Mesenchymal stem cell (in vitro differentiated cells and primary cell): Measurements from ENCODE around the gene FADS3.

ENCODE experiments used
- DNase-seq: peaks from one replicate; pipeline ENCODE4 v3.0.0-alpha.2; 2013
- H2AFZ ChIP-seq: one replicate; pipeline ENCODE4 v1.6.1; 2013; ENCODE audit warnings: low read depth, mild to moderate bottlenecking, control low read depth, inconsistent platforms, low read length, moderate library complexity
- H2AK5ac ChIP-seq: 2 replicates; pipeline ENCODE4 v1.6.1; 2013; ENCODE audit warnings: low read length, moderate library complexity, mild to moderate bottlenecking, inconsistent platforms; ENCODE audit not compliant: severe bottlenecking
- H2BK120ac ChIP-seq: one replicate; pipeline ENCODE4 v1.6.1; 2013; ENCODE audit warnings: low read depth, mild to moderate bottlenecking, inconsistent platforms, low read length, moderate library complexity
- H2BK12ac ChIP-seq, 2 experiments: one replicate each; pipeline ENCODE4 v1.6.1; 2013; ENCODE audit warnings: inconsistent platforms in 2 of 2, low read length in 2 of 2, mild to moderate bottlenecking in 2 of 2, moderate library complexity in 2 of 2, control low read depth in 1 of 2
- H2BK15ac ChIP-seq: one replicate; pipeline ENCODE4 v1.6.1; 2013; ENCODE audit warnings: mild to moderate bottlenecking, low read depth, inconsistent platforms; ENCODE audit not compliant: poor library complexity, severe bottlenecking
- H2BK5ac ChIP-seq: 2 replicates; pipeline ENCODE4 v1.6.1; 2013; ENCODE audit warnings: low read depth, mild to moderate bottlenecking, low read length, control low read depth, inconsistent platforms; ENCODE audit not compliant: poor library complexity, severe bottlenecking
- H3K14ac ChIP-seq, 2 experiments: one replicate each; pipeline ENCODE4 v1.6.1; 2013; ENCODE audit warnings: inconsistent platforms in 2 of 2, low read length in 2 of 2, control low read depth in 1 of 2, mild to moderate bottlenecking in 1 of 2, moderate library complexity in 1 of 2
- H3K18ac ChIP-seq, 2 experiments: one replicate each; pipeline ENCODE4 v1.6.1; 2013; ENCODE audit warnings: inconsistent platforms in 2 of 2, low read length in 2 of 2, control low read depth in 1 of 2, low read depth in 1 of 2, mild to moderate bottlenecking in 1 of 2
- H3K23ac ChIP-seq, 2 experiments: one replicate each; pipeline ENCODE4 v1.6.1; 2013; ENCODE audit warnings: inconsistent platforms in 2 of 2, low read length in 2 of 2, mild to moderate bottlenecking in 2 of 2, moderate library complexity in 2 of 2, control low read depth in 1 of 2
- H3K27ac ChIP-seq: 2 replicates; pipeline ENCODE4 v1.5.1; 2013; ENCODE audit warnings: mild to moderate bottlenecking, moderate library complexity, low read length, control low read depth, inconsistent platforms; ENCODE audit not compliant: poor library complexity, severe bottlenecking
- H3K27me3 ChIP-seq, 2 experiments: 2 replicates each; pipeline versions ENCODE4 v1.6.1 to v1.7.0; 2013; ENCODE audit warnings: low read length in 2 of 2, mild to moderate bottlenecking in 2 of 2, moderate library complexity in 2 of 2, control low read depth in 1 of 2, inconsistent platforms in 1 of 2; ENCODE audit not compliant: control insufficient read depth in 1 of 2, insufficient read depth in 1 of 2
- H3K36me3 ChIP-seq, 2 experiments: 2 replicates each; pipeline versions ENCODE4 v1.6.1 to v1.7.0; 2013; ENCODE audit warnings: low read length in 2 of 2, control low read depth in 1 of 2, inconsistent platforms in 1 of 2, low read depth in 1 of 2, mild to moderate bottlenecking in 1 of 2; ENCODE audit not compliant: insufficient read depth in 2 of 2, control insufficient read depth in 1 of 2
- H3K4ac ChIP-seq, 2 experiments: one replicate each; pipeline ENCODE4 v1.6.1; 2013; ENCODE audit warnings: inconsistent platforms in 2 of 2, low read length in 2 of 2, mild to moderate bottlenecking in 2 of 2, moderate library complexity in 2 of 2, control low read depth in 1 of 2, low read depth in 1 of 2
- H3K4me1 ChIP-seq: 2 replicates; pipeline ENCODE4 v1.6.1; 2013; ENCODE audit warnings: low read depth, low read length, control low read depth; ENCODE audit not compliant: control insufficient read depth, insufficient read depth
- H3K4me2 ChIP-seq: 2 replicates; pipeline ENCODE4 v1.6.1; 2013; ENCODE audit warnings: low read length, mild to moderate bottlenecking, inconsistent platforms; ENCODE audit not compliant: poor library complexity, severe bottlenecking
- H3K4me3 ChIP-seq, 2 experiments: 2 replicates each; pipeline versions ENCODE4 v1.5.1 to v1.7.0; 2013; ENCODE audit warnings: low read length in 2 of 2, mild to moderate bottlenecking in 2 of 2, control low read depth in 1 of 2, low read depth in 1 of 2; ENCODE audit not compliant: insufficient read depth in 1 of 2
- H3K79me1 ChIP-seq: replicated peaks from 2 replicates; pipeline ENCODE4 v1.6.1; 2013; ENCODE audit warnings: mild to moderate bottlenecking, control low read depth, low read length, inconsistent platforms; ENCODE audit not compliant: poor library complexity, severe bottlenecking
- H3K9ac ChIP-seq: 2 replicates; pipeline ENCODE4 v1.7.0; 2013; ENCODE audit warnings: mild to moderate bottlenecking, low read length, moderate library complexity
- H3K9me3 ChIP-seq: 2 replicates; pipeline ENCODE4 v1.7.0; 2013; ENCODE audit warnings: mild to moderate bottlenecking, low read length; ENCODE audit not compliant: control insufficient read depth
- H4K8ac ChIP-seq: one replicate; pipeline ENCODE4 v1.6.1; 2013; ENCODE audit warnings: inconsistent platforms, mild to moderate bottlenecking, low read length, moderate library complexity
- H4K91ac ChIP-seq: one replicate; pipeline ENCODE4 v1.6.1; 2013; ENCODE audit warnings: mild to moderate bottlenecking, low read length, inconsistent platforms
- WGBS: methylation state at CpG from one replicate; pipeline ENCODE4 v1.1.7; 2013; ENCODE audit warnings: mixed read lengths; 5-methylcytosine and 5-hydroxymethylcytosine counted together

The FADS3 gene

GRCh38 chr11:61841636-61842527 is 49.5 kb downstream of the FADS3 start:
- H2AFZ ChIP-seq: no peak overlapping the region
- no peak overlapping the region for H3K23ac ChIP-seq
- H3K4me2 ChIP-seq: no peak overlapping the region
- H3K4ac ChIP-seq: no peak overlapping the region
- H3K9ac ChIP-seq: no peak overlapping the region
- no peaks in the 10 kb centered on the region for H3K4me1 ChIP-seq
- H3K27me3 ChIP-seq: no peaks in the 10 kb centered on the region
- DNase-seq: no peak
- peaks cover 66 to 80% of the 10 kb centered on the region in 2 experiments for H3K36me3 ChIP-seq
- no peak overlapping the region for H2BK5ac ChIP-seq
- H3K9me3 ChIP-seq: peaks cover 2% of the 10 kb centered on the region
- no peak overlapping the region for H2BK12ac ChIP-seq
- no peak overlapping the region for H3K14ac ChIP-seq
- H3K27ac ChIP-seq: no peak overlapping the region
- peak overlapping the region in 1 of 2 experiments; percentile 6 for H3K18ac ChIP-seq
- H3K79me1 ChIP-seq: peaks cover 37% of the 10 kb centered on the region
- H3K4me3 ChIP-seq: no peak overlapping the region
- no peak overlapping the region for H2BK15ac ChIP-seq
- no peak overlapping the region for H2BK120ac ChIP-seq
- no peak overlapping the region for H4K91ac ChIP-seq
- no peak overlapping the region for H4K8ac ChIP-seq
- no peak overlapping the region for H2AK5ac ChIP-seq
- WGBS: 94% methylated on average over 12 of the region's 12 CpGs

GRCh38 chr11:61840371-61840770 is 51.0 kb downstream of the FADS3 start:
- H3K79me1 ChIP-seq: peaks cover 37% of the 10 kb centered on the region
- H4K8ac ChIP-seq: no peak overlapping the region
- no peak overlapping the region for H3K4ac ChIP-seq
- no peak overlapping the region for H3K18ac ChIP-seq
- no peaks in the 10 kb centered on the region for H3K27me3 ChIP-seq
- no peak overlapping the region for H2AK5ac ChIP-seq
- H3K4me2 ChIP-seq: no peak overlapping the region
- H3K27ac ChIP-seq: no peak overlapping the region
- H3K14ac ChIP-seq: no peak overlapping the region
- no peaks in the 10 kb centered on the region for H3K4me1 ChIP-seq
- H4K91ac ChIP-seq: no peak overlapping the region
- no peak overlapping the region for H3K9ac ChIP-seq
- no peak overlapping the region for H3K4me3 ChIP-seq
- H2BK15ac ChIP-seq: no peak overlapping the region
- DNase-seq: no peak
- no peak overlapping the region for H2BK120ac ChIP-seq
- no peak overlapping the region for H2AFZ ChIP-seq
- peaks cover 2% of the 10 kb centered on the region for H3K9me3 ChIP-seq
- H2BK5ac ChIP-seq: no peak overlapping the region
- peaks cover 59 to 72% of the 10 kb centered on the region in 2 experiments for H3K36me3 ChIP-seq
- no peak overlapping the region for H2BK12ac ChIP-seq
- WGBS: 98% methylated on average over 7 of the region's 7 CpGs
- no peak overlapping the region for H3K23ac ChIP-seq

GRCh38 chr11:61839742-61840141 is 51.6 kb downstream of the FADS3 start:
- Histone ChIP-seq H2AK5ac (no peak overlapping the region), H3K4me3 (no peak overlapping the region), H2BK15ac (no peak overlapping the region), H3K9ac (no peak overlapping the region), H3K36me3 (peaks cover 54 to 66% of the 10 kb centered on the region in 2 experiments), H2BK5ac (no peak overlapping the region), H2BK120ac (no peak overlapping the region), H4K91ac (no peak overlapping the region), H2BK12ac (no peak overlapping the region), H3K4ac (no peak overlapping the region), H2AFZ (no peak overlapping the region), H3K27ac (no peak overlapping the region), H3K27me3 (no peaks in the 10 kb centered on the region), H3K4me1 (peaks cover 4% of the 10 kb centered on the region), H4K8ac (no peak overlapping the region), H3K18ac (no peak overlapping the region), H3K23ac (no peak overlapping the region), H3K14ac (no peak overlapping the region), H3K9me3 (peaks cover 2% of the 10 kb centered on the region), H3K4me2 (no peak overlapping the region), H3K79me1 (peaks cover 36% of the 10 kb centered on the region)
- 100% methylated on average over 2 of the region's 2 CpGs for WGBS
- DNase-seq: no peak

- no peak overlapping the region for H3K23ac ChIP-seq
- no peak overlapping the region for H3K27ac ChIP-seq
- H2BK15ac ChIP-seq: no peak overlapping the region
- no peak overlapping the region for H3K4ac ChIP-seq
- peak overlapping the region in 1 of 2 experiments; percentile 24 for H2BK12ac ChIP-seq
- H2BK5ac ChIP-seq: no peak overlapping the region
- WGBS: 95% methylated on average over 6 of the region's 10 CpGs
- H3K14ac ChIP-seq: no peak overlapping the region
- no peak overlapping the region for H4K91ac ChIP-seq
- peak overlapping the region; percentile 12 for H4K8ac ChIP-seq
- H3K27me3 ChIP-seq: no peaks in the 10 kb centered on the region
- no peak overlapping the region for H2AFZ ChIP-seq
- no peak overlapping the region for H2AK5ac ChIP-seq
- no peak overlapping the region for H2BK120ac ChIP-seq
- H3K9me3 ChIP-seq: peaks cover 2% of the 10 kb centered on the region
- H3K36me3 ChIP-seq: peaks cover 57 to 63% of the 10 kb centered on the region in 2 experiments
- H3K79me1 ChIP-seq: peaks cover 36% of the 10 kb centered on the region
- H3K4me2 ChIP-seq: no peak overlapping the region
- H3K9ac ChIP-seq: no peak overlapping the region
- H3K4me1 ChIP-seq: peaks cover 12% of the 10 kb centered on the region
- DNase-seq: no peak
- H3K18ac ChIP-seq: no peak overlapping the region
- no peak overlapping the region for H3K4me3 ChIP-seq
Observed at GRCh38 chr11:61838921-61839320, 52.4 kb downstream of the FADS3 start.
